ENCODE data around the gene TEFM. TPM values are rescaled to one million over a fixed set of nuclear protein-coding genes. Genes with fewer than 3 reads are reported as not detected.

The TEFM gene
- 19.2 to 32.0 TPM (median 20.2 TPM) in 5 replicates for total RNA-seq (2022; extraction: Qiagen RNA extraction)

GRCh38 chr17:30906101-30906911 is at the start of gene TEFM:
Gene TEFM (minus strand): TSS chr17:30906238. CDS start chr17:30906198, 40 bp downstream.

GRCh38 chr17:30921544-30922196 is 15.6 kb upstream of the TEFM start, which contains the start of gene ADAP2:
Gene ADAP2 (plus strand): TSS chr17:30921945. CDS start chr17:30922015, 70 bp downstream.

Other genes with a start within 250 kb of the TEFM start
- gene CRLF3, start 81.5 kb downstream of the TEFM start, total RNA-seq (2022; extraction: Qiagen RNA extraction): 11.7 to 19.8 TPM (median 14.9 TPM) in 5 replicates
- gene ATAD5, start 74.3 kb downstream of the TEFM start, total RNA-seq (2022; extraction: Qiagen RNA extraction): 3.1 to 5.3 TPM (median 4.3 TPM) in 5 replicates
- 2.4 to 4.1 TPM (median 3.8 TPM) in 5 replicates for gene ADAP2, start 15.7 kb upstream of the TEFM start, total RNA-seq (2022; extraction: Qiagen RNA extraction)
- gene RNF135, start 64.8 kb upstream of the TEFM start, total RNA-seq (2022; extraction: Qiagen RNA extraction): 22.8 to 25.5 TPM (median 25.2 TPM) in 5 replicates
- 14.7 to 24.3 TPM (median 19.2 TPM) in 5 replicates for gene NF1, start 188.7 kb upstream of the TEFM start, total RNA-seq (2022; extraction: Qiagen RNA extraction)

Measured in A549 treated with Hydrocortisone at 1 μM for 4 hours (cell line).